Stimulated activated naive CD8-positive, alpha-beta T cell treated with anti-CD3 and anti-CD28 coated beads, Interleukin-15, Interleukin-2, amounts not matched to agents 100 U/mL and 50 U/mL, for 24 hours (primary cell): ENCODE results near the gene CTNNA2.

Experiments
- ATAC-seq: fragments of 150-1000 bp; cut with Tn5 transposase; one replicate; pipeline ENCODE4 v1.10.0; 2021
- DNase-seq: peaks from one replicate; pipeline ENCODE4 v3.0.0; 2021

CTNNA2 gene

DNA sequence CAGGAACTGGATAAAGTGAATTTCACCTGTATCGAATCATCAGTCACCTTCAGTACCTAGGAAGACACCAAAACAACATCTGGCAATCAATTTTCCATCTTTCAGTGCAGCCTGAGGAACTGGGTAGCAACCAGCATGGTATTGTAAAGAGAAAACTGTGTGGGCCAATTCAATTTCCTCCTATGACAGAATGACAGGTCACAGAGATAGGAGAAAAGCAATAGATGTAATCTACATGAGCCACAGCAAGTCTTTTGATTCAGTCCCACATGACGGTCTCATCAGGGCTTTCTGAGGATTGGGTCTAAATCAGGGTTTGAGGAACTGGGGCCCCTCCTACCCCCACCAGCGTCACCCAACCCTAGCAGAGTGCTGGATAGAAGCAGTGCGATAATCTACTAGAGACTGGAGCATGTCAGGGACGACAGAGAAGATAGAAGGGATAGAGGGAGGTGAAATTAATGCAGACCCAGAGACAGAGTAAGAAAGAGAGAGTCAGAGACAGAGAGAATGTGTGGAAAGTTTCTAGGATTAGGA, 523.0 kb downstream of the CTNNA2 start:
- DNase-seq, result no peak
- ATAC-seq, result no peak

DNA sequence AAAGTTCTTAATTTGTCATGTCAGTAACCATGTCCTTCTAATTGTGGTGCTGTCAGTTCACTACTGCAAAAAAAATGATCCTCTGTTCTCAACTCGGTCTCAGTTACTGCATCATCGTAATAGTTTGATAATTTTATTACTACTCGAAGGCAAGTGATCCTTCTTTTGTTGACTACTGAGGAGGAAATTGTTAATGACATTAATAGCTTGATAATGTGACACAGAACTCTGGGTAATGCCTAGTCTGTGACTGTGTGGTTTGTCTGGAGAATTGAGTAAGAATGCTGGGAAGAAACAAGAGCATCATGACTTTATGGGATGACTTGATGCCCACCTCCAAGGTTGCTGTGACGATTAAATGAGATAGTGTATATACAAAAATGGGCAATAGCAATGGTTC, 524.5 kb downstream of the CTNNA2 start:
- no peak for ATAC-seq

GRCh38 chr2:80040226-80040625, 527.4 kb downstream of the CTNNA2 start:
- DNase-seq (no peak), ATAC-seq (no peak)

More for the DNA sequence above, 524.5 kb downstream of the CTNNA2 start:
- DNase-seq, result no peak

DNA sequence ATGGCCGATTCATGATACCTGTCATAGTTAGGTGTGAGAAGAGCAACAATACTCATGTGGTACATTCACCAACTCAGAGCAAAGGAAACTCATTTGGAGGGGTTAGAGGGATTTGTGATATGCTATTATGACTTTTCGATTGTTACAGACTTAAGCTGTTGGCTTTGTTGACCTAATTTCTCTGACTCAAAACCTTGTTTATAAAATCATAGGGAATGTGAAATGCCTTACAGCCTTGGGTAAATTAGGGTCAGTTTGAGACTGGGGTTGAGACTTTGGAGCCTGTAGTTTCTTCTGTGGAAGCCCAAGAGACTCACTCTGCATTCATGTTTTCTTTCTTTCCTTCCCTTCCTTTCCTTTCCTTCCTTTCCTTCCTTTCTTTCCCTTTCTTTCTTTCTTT, 529.8 kb downstream of the CTNNA2 start:
- no peak for ATAC-seq
- DNase-seq, result no peak

- no peak for ATAC-seq
- no peak for DNase-seq
These were observed 535.4 kb downstream of the CTNNA2 start for GRCh38 chr2:80048296-80048695.

GRCh38 chr2:80050246-80050645, 537.4 kb downstream of the CTNNA2 start:
- no peak for DNase-seq

DNA sequence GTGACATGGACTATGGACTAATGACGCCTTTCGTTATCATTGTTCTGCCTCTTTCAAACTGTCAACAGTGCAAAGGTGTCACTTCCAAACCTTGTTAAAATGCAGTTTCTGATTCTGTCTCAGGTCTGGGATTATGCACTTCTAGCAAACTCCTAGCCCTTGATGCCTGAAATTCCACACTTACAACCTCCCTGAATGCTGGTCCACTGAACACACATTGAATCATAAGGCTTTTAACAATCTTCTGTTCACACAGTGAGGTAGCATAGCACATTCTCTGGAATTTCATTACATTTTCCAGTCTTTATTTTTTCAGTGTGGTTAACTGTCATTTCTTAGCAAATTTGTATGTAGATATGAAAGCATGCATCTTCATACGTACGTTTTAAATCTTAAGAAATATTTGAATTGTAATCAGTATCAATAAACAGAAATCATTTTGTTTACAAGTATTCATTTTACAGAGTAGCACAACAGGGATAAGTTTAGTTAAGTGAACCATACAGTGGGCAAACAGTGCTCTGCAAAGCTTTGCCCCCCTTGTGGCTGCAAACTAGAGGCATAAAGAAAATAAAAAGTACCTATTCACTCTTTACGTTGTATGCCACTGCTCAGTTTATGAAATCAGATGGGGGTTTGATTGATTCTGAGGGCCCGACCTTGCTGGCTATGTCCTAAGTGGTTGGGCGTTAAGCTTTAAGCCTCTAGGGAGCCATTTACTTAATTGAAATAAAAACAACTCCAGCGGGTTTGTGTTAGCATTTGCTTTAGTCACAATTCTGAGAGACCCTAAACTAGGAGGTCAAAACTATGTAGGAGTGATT, 540.9 kb downstream of the CTNNA2 start:
- ATAC-seq, result no peak
- no peak for DNase-seq

More at GRCh38 chr2:80050246-80050645, 537.4 kb downstream of the CTNNA2 start:
- ATAC-seq, result no peak

DNA sequence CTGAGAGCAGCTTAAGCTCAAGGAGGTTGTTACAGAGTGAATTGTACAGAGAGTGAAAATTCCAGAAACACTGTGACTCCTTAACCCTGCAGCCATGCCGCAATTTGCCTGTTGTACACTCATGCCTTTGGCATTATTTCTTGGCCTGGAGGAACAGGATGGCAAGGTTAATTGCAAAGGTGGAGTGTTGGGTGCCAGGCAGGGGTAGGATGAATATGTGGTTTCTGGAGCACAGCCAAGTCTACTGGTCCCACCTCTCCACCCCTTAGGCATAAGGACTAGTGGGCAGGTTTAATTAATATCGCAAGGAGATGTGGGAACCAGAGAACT, 541.5 kb downstream of the CTNNA2 start:
- no peak for DNase-seq
- ATAC-seq, result no peak

GRCh38 chr2:80057956-80058355, 545.1 kb downstream of the CTNNA2 start:
- no peak for DNase-seq
- no peak for ATAC-seq

DNA sequence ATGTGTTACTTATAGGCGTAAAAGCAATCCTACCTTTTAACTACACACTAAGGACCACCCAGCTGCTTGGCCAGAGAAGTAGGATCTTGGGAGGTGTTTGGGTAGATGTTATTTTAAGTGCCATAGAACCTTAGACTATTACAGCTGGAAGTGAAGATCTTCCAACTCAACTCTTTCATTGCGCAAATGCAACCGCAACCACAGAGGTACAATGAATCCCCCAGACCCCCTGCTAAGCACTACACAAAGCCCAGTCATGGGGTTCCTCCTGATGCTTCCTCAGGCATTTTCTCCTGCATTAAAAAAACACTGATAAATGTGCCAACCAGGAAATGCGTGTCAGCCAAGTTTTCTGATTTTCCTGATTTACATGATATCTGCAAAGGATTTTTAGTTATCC, 545.7 kb downstream of the CTNNA2 start:
- DNase-seq, result no peak
- ATAC-seq, result no peak

DNA sequence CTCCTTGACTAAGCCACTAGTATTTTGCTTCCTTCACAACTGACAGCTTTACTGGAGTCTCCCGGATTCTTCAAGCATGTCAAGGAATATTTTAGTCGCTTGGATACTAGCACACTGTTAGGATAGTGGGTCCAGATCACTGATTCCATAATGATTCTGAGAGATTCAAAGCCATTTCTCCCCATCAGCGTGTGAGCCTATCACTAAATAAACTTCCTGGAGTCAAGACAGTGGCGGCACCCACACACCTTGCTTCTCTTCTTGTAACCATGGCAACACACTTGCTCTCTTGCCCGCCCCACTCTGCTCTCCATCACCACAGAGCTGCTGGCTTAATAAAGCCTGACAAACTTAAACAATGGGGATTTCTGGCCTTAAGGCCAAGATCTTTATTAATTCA, 546.6 kb downstream of the CTNNA2 start:
- ATAC-seq, result no peak
- DNase-seq, result no peak

DNA sequence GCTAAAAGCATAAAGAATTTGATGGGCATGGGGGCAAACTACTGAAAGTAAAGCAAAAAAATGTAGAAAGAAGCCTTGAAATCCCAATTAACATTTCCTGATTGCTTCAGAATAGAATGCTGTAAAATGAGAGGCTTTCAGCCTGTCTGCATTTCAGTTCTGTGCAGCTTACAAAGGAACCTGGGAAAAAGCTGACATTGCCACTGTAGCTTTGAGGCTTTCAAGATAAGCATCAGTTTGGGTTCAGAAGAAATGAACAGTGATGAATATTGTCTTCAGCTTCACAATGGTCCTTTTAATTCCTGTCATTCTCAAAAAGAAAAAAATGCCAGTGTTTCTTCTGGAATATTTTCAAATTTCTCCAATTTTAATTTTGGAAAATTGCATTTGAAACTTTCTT, 549.0 kb downstream of the CTNNA2 start:
- no peak for DNase-seq
- ATAC-seq, result no peak

DNA sequence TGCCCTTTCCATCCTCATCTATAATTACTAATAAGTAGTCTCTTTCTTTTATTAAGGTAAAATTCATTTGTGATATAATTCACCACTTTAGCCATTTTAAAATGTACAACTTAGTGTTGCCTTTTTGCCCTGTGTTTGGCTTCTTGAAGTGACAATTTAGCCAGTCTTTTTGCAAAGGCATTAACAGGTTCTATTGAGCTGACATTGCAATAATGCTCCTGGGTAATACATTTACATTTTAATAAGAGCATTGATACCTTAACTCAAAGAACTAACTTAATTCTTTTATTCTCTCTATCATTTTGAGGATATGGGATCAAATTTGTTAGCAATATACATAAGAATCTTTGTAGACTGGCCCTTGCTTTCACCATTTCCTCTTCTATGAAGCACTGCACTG, 549.4 kb downstream of the CTNNA2 start:
- no peak for ATAC-seq
- DNase-seq, result no peak

- no peak for ATAC-seq
- DNase-seq, result no peak
These were observed 555.3 kb downstream of the CTNNA2 start for GRCh38 chr2:80068038-80068731.

DNA sequence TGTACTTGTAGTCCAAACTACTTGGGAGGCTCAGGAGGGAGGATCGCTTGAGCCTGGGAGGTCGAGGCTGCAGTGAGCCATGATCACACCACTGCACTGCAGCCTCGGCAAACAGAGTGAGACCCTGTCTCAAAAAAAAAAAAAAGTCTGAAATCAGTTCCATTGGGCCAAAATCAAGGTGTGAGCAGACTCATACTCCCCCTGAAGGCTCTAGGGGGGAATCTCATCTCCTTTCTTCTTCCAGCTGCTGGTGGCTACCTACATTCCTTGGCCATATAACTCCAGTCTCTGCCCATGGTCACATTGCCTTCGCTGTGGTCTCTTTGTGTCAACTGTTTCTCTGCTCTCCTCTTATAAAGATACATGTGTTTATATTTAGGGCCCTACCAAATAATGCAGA, 557.7 kb downstream of the CTNNA2 start:
- ATAC-seq (no peak), DNase-seq (no peak)

DNA sequence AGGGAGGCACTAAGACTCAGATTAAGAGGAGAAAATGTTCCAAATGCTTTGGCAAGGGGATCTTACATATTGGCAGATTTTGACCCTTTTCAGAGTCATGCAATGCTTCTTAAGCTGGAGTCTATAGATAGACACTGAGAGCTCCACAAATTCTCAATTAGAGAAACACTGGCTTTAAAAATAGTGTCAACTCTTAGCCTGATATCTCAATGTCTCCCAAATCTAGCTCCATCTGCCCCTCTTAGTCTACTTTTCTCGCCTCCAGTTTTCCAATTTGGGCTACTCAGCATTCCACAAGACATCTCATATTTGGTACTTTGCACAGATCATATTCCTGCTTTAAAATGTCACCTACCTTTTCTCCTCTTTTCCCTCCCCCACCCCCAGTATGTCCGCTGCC, 559.1 kb downstream of the CTNNA2 start:
- DNase-seq (no peak), ATAC-seq (no peak)

GRCh38 chr2:80073134-80073561, 560.3 kb downstream of the CTNNA2 start:
- DNase-seq (no peak), ATAC-seq (no peak)

- no peak for ATAC-seq
- DNase-seq, result no peak
These were observed 561.6 kb downstream of the CTNNA2 start for GRCh38 chr2:80074321-80075070.

GRCh38 chr2:80075719-80076118, 562.9 kb downstream of the CTNNA2 start:
- no peak for DNase-seq
- no peak for ATAC-seq

DNA sequence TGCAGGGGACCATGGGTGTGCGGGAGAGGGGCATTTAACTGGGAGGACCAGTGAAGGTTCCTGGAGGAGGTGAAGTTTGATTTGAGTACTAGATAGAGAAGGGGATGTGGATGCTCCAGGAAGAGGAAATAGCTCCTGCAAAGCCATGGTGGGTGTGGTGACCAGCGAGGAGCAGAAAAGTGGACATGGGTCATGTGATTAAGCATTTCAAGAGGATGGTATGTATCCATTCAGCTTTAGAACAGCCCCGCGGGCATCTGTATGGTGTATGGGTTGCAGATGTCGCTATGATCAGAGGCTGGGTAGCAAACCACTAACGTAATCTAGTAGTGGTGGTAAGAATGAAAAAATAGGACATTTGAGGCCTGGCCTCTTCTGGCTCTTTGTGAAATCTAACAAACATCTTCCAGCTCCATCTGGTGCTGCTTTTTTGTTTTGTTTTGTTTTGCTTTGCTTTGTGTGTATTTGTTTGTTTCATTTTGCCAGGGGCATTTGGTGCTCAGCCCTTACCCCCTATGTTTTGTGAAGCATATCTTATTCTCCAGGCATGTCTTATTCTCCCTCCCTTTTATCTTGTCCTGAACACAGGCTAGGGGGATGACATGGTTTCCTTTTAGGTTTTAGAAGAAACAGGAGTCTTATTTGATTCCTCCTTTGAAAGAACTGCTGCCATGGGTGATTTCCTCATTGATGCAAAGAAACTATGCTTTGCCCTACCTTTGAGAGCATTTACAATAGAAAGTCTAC, 565.6 kb downstream of the CTNNA2 start:
- no peak for ATAC-seq
- no peak for DNase-seq

GRCh38 chr2:80080957-80081356, 568.1 kb downstream of the CTNNA2 start:
- no peak for DNase-seq
- no peak for ATAC-seq

DNA sequence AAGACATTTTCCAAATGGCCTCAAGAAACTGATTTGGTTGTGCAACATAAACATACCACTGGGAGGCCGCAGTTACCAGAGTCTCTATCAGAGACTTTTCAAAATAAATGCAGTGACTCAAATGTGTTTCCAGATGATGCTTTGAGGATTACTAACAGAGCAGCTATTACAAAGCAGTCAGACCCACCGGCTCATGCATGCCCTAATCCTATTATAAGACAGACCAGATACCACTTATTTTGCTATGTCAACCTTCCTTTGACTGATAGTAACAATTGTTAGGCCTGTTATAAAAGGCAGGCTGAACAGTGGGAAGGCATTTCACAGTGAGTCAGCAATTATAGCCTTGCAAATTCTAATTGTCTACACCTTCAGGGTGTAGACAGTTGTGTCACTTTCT, 574.0 kb downstream of the CTNNA2 start:
- DNase-seq (no peak), ATAC-seq (no peak)
